ENCODE data around the gene SHB.
"Not testable (repeated sequence)": the region's sequence is repeated elsewhere in the genome, so short reads cannot be mapped to it uniquely, and the experiment has no call there.

SHB gene

GRCh38 chr9:38062498-38063362, 6.3 kb downstream of the SHB start:
- DNase-seq: no peak

- no peak for DNase-seq
Measured at GRCh38 chr9:38062106-38062497, 6.9 kb downstream of the SHB start.

DNA sequence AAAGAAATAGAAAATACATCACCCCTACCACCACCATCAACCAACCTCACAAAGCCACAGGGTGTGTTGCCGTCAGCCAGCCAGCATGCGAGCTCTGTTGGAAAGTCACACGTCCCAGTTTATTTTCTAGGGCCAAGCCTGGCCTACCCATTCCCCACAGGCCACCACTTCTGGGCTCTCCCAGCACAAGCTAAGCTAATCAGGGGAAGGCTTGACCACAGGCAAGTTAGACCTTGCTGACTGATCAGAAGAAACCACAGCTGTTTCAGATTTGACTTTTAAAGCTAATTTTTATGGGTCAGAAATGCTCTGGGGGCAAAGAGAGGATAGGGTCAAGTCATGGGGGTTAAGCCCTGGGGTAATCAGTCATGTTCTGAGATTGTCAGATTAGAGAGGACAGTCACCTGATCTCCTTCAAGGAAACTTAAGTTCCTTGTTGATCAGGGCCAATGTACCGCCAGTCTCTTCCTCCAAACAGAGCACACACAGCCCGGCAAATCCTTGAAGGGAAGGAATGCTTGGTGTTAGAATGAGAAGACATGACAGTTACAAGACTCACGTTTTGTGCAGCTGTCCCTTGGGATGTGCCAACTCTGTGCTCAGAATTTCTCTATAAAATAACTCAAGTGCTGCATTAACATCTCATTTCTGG, 7.6 kb downstream of the SHB start:
- no peak for DNase-seq

GRCh38 chr9:38060681-38061080, 8.3 kb downstream of the SHB start:
- DNase-seq: no peak

DNA sequence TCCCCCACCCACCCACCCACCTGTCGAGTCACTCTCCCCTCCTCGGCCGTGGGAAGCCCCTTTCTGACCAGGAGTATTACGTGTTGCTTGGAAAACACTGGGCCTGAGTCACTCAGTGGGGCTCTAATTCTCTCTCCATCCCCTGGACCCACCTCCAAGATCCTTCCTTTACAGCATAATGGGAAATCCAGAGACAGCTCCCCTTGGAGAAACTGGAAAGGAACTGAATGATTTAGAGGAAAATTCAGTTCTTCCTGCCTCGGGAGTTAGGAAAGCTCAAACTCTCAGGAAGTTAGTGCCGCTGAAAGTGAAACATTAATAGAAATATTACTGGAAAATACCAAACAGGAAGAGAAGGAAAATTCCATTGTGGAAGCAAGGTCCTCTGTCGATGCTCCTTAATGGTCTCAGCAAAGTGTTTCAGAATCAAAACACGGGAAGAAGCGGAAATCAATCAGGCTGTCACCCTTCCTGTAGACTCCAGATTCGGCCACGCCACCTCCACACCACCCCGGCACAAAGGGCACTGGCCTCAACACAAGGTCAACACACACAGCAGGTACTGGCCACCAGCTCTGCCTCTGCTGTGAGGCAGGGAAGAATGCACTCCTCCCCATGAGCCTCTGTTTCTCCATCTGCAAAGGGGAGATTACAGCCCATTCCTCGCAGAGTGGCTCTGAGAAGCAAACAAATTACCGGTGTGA, 9.6 kb downstream of the SHB start:
- no peak for DNase-seq

- DNase-seq: no peak
Measured at GRCh38 chr9:38058452-38059232, 10.4 kb downstream of the SHB start.

- DNase-seq: no peak
Measured at GRCh38 chr9:38057416-38058195, 11.4 kb downstream of the SHB start.

DNA sequence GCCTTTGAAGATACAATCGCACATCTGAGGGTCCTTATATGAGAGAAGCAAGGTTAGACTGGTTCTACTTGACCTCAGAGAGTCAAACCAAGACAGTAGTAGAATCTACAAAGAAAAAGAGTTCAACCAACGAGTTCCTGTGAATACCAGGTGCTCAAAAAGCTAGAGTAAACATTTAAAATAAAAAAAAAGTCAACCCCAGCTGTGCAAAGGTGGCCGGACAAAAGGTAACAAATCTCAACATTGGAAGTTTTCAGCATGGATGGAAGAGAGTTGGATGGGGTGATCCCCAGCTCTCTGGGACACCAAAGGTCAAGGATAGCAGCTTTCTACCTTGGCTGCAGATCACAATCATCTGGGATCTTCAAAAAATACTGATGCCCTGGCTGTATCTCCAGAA, 14.4 kb downstream of the SHB start:
- DNase-seq: no peak

DNA sequence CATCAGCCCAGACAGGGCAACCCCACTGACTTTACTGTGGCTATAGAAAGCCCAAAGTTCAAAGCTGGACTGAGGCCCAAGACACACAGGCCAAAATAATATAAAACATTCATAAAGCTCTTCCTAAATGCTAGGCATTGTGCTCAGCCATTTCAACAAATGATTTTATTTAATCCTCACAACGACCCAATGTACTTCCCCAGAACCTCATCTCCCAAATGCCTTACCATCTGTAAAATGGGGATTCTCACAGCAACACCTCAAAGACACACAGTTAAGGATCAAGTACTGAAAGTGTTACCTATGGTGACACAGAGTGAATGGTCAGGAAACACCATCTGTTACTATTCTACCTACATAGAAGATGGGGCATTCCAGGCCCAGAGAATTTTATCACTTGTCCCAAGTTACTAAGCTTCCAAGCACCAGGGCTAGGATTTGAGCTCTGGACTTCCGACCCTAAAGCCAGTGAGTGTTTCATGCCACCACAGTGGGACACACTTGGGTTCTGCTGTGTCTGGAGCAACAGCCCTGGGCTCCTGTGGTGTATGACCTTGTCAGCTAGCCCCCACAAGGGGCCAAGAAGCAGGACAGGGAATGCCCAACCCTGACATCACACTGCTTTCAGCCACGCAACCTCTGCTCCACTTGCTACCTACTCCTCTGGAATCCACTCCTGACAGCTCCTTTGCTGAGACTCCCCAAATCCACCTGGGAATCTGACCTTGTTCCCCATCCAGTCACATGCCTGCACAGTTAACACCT, 15.1 kb downstream of the SHB start:
- no peak for DNase-seq

- DNase-seq: no peak
Measured at GRCh38 chr9:38051780-38052546, 17.1 kb downstream of the SHB start.

- DNase-seq: no peak
Measured at GRCh38 chr9:38048316-38048969, 20.6 kb downstream of the SHB start.

GRCh38 chr9:38047301-38048251, 21.5 kb downstream of the SHB start:
- DNase-seq: no peak

- no peak for DNase-seq
Measured at GRCh38 chr9:38046661-38047300, 22.2 kb downstream of the SHB start.

DNA sequence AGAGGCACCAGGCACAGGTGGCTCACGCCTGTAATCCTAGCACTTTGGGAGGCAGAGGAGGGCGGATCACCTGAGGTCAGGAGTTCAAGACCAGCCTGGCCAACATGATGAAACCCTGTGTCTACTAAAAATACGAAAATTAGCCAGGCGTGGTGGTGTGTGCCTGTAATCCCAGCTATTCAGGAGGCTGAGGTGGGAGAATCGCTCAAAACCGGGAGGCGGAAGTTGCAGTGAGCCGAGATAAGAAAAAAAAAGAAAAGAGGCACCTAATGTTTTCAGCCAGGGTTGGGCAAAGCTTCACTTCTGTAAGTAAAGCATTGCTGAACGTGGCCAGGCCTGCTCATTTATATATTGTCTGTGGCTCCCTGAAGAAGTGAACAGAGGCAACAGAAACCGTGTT, 23.1 kb downstream of the SHB start:
- DNase-seq: not testable (repeated sequence)

DNA sequence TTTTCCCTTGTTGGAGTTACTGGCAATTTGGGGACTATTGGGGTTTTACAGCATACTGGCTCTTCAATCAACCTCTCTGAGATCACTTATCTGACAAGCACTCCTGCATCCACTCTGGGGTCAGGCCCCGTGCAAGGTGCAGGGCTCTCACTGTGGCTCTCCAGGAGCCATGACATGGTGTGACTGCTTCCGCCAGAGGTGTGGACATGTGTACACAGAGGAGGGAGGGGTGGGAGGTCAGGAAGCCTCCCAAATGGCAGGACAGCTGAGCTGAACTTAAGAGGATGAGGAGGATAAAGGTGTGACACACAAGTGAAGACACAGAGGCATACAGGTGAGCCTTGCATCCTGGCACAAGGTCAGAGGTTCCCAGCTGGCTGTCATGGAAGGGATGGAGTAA, 24.3 kb downstream of the SHB start:
- no peak for DNase-seq

- DNase-seq: no peak
Measured at GRCh38 chr9:38043931-38044623, 24.9 kb downstream of the SHB start.

DNA sequence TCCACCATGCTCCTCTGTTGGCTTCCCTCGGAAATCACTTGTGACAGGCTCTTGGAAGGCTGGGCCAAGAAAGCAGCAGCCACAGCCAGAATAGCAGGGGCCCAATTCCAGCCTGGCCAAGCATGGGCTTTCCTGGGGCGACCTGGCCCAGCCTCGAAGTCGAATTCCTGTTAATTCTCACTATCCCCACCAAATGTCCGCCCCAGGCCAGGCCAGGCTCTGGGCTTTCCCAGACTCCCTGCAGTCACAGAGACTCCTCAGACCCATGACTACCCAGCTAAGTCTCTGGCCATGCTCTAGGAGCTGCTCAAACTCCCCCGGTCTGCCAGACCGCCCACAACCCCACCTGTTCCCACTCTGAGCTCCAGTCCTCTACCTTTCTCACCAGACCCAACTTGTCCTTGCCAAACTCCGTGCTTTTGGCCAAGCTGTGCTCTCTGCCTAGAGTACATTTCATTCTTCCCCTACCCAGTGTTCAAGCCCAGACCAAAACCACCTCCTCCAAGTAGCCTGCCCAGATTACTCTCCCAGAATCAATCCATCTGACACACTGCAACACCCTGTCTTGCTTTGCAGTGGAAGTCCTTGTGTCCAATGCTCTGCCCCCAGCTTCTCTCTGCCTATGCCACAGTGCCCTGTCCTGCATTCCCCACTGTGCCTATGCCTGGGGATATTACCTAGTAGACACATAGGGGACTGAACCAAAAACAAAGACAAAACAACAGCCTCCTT, 26.2 kb downstream of the SHB start:
- no peak for DNase-seq

Measured in activated CD4-positive, CD25-positive, alpha-beta regulatory T cell treated with anti-CD3 and anti-CD28 coated beads, Interleukin-2, amount 50 U/mL, for 72 hours (primary cell).